NT2/D1 (cell line): ENCODE data around the gene BCAS3.

Experiments used
- DNase-seq: peaks from one replicate; pipeline ENCODE4 v3.0.0-alpha.2; 2011; ENCODE audit warnings: low read depth, low spot score
- H3K27me3 ChIP-seq: 2 replicates; pipeline ENCODE4 v1.6.0; 2011; ENCODE audit warnings: mild to moderate bottlenecking; ENCODE audit not compliant: insufficient read length, insufficient read depth
- H3K36me3 ChIP-seq: 2 replicates; pipeline ENCODE4 v1.6.1; 2011; ENCODE audit warnings: mild to moderate bottlenecking, low read length, mixed read lengths; ENCODE audit not compliant: insufficient read depth, insufficient read length
- H3K4me1 ChIP-seq: 2 replicates; pipeline ENCODE4 v1.5.1; 2011; ENCODE audit not compliant: insufficient read depth, insufficient read length
- H3K4me3 ChIP-seq: 2 replicates; pipeline ENCODE4 v1.5.1; 2011; ENCODE audit warnings: low read depth; ENCODE audit not compliant: insufficient read length
- H3K9ac ChIP-seq: 2 replicates; pipeline ENCODE4 v1.6.0; 2011; ENCODE audit warnings: low read depth; ENCODE audit not compliant: insufficient read length
- H3K9me3 ChIP-seq: 2 replicates; pipeline ENCODE4 v1.5.1; 2011; ENCODE audit warnings: mild to moderate bottlenecking, low read length; ENCODE audit not compliant: insufficient read depth
- SUZ12 ChIP-seq: IDR thresholded peaks from 2 replicates; pipeline ENCODE4 v1.6.1; 2011; ENCODE audit not compliant: insufficient read length, insufficient read depth; ENCODE audit errors: extremely low read depth
- YY1 ChIP-seq: IDR thresholded peaks from 2 replicates; pipeline ENCODE4 v1.6.1; 2011; ENCODE audit not compliant: insufficient read length, insufficient read depth
- ZNF274 ChIP-seq: IDR thresholded peaks from 2 replicates; pipeline ENCODE4 v1.6.1; 2011; ENCODE audit warnings: mild to moderate bottlenecking, low read depth, low read length

The BCAS3 gene

GRCh38 chr17:60910415-60910814, 232.8 kb downstream of the BCAS3 start:
- no peaks in the 10 kb centered on the region for H3K36me3 ChIP-seq
- no peaks in the 10 kb centered on the region for H3K4me1 ChIP-seq
- TF ChIP-seq YY1 (no peak), SUZ12 (no peak), ZNF274 (no peak)
- no peak for DNase-seq
- no peak overlapping the region for H3K9ac ChIP-seq
- H3K9me3 ChIP-seq = peaks cover 8% of the 10 kb centered on the region
- H3K4me3 ChIP-seq = no peak overlapping the region
- no peaks in the 10 kb centered on the region for H3K27me3 ChIP-seq

- Histone ChIP-seq H3K9me3 (peaks cover 18% of the 10 kb centered on the region), H3K36me3 (no peaks in the 10 kb centered on the region), H3K9ac (no peak overlapping the region), H3K4me1 (no peaks in the 10 kb centered on the region), H3K27me3 (no peaks in the 10 kb centered on the region), H3K4me3 (no peak overlapping the region)
- no peak for DNase-seq
- TF ChIP-seq YY1 (no peak), ZNF274 (no peak), SUZ12 (no peak)
Measured at GRCh38 chr17:60914078-60914477, 236.4 kb downstream of the BCAS3 start.

GRCh38 chr17:60916043-60916442, 238.4 kb downstream of the BCAS3 start:
- Histone ChIP-seq H3K4me3 (no peak overlapping the region), H3K27me3 (no peaks in the 10 kb centered on the region), H3K9me3 (peaks cover 18% of the 10 kb centered on the region), H3K9ac (no peak overlapping the region), H3K36me3 (no peaks in the 10 kb centered on the region), H3K4me1 (no peaks in the 10 kb centered on the region)
- TF ChIP-seq YY1 (no peak), SUZ12 (no peak), ZNF274 (no peak)
- no peak for DNase-seq

GRCh38 chr17:60920107-60920506, 242.5 kb downstream of the BCAS3 start:
- H3K9ac ChIP-seq = no peak overlapping the region
- no peaks in the 10 kb centered on the region for H3K36me3 ChIP-seq
- peaks cover 13% of the 10 kb centered on the region for H3K9me3 ChIP-seq
- no peak overlapping the region for H3K4me3 ChIP-seq
- no peaks in the 10 kb centered on the region for H3K27me3 ChIP-seq
- no peak for DNase-seq
- TF ChIP-seq YY1 = no peak
- no peaks in the 10 kb centered on the region for H3K4me1 ChIP-seq

DNA sequence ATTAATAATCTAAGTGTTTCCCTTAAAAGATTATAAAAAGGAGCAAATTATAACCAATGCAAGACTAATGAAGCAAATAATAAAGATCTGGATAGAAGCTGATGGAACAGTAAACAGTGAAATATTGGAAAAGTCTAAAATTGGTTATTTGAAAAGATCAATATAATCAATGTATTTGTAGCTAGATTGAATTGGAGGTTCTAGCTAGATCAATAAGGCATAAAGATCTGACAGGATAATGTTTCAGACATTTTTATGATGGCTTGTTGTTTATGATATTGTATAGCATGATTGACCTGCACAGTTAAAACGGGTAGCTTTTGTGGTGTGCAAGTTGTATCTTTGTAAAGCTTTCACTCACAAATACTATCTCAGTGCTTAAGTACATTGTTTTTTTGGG, 245.3 kb downstream of the BCAS3 start:
- no peak overlapping the region for H3K9ac ChIP-seq
- no peaks in the 10 kb centered on the region for H3K9me3 ChIP-seq
- TF ChIP-seq YY1 = no peak
- no peak for TF ChIP-seq SUZ12
- TF ChIP-seq ZNF274 = no peak
- no peaks in the 10 kb centered on the region for H3K4me1 ChIP-seq
- H3K36me3 ChIP-seq = no peaks in the 10 kb centered on the region
- H3K27me3 ChIP-seq = no peaks in the 10 kb centered on the region
- no peak for DNase-seq
- H3K4me3 ChIP-seq = no peak overlapping the region

DNA sequence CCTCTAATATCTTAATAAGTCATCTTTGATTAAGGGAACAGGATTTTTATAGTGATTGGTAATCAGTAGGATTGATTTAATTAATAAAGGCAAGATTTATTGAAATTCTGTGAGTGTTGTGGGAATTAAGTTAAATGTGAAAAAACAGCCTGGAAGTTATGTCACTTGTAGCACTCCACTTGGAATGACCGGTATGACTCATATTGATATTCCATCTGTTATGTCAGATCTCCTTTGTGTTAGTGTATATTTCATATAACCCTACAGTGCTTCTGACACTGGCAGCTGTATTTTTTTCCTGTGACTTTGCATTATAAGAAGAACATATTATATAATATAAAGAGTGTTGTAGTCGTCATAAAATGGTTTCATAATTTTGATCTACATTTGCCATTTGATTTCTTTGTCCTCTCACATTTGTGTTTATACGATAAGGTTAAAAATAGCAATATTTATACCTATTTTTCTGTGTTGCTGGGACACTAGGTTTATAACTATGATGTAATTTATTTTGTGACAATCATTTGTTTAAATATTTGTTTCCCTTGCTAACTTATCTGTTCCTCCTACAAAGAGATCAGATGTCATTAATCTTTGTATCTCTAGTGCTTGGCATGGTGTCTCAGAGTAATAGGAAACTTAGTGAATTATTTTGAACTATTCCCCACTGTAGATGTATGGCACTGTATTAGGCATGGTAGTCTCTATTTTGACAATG, 249.0 kb downstream of the BCAS3 start:
- Histone ChIP-seq H3K9ac (no peak overlapping the region), H3K9me3 (no peaks in the 10 kb centered on the region), H3K4me1 (no peaks in the 10 kb centered on the region), H3K36me3 (no peaks in the 10 kb centered on the region), H3K4me3 (no peak overlapping the region), H3K27me3 (no peaks in the 10 kb centered on the region)
- TF ChIP-seq ZNF274 (no peak), SUZ12 (no peak), YY1 (no peak)
- no peak for DNase-seq

DNA sequence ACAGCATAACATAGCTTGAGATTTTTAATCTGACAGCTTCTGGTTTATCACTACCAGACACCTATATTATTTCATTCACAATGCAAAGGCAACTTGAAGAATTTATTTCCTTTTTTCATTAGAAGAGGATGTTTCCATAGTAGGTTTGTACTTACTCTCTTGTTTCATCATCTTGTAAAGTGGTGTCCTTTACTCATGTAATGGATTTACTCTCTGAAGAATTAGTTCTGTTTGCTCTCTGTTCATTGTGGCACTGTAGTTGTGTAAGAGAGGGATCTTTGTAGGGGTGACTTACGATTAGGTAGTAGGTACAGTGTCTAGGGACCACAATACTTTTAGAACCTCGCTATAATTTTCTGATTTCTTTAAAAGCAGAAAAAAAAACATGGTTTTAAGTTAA, 256.1 kb downstream of the BCAS3 start:
- Histone ChIP-seq H3K27me3 (no peaks in the 10 kb centered on the region), H3K4me3 (no peak overlapping the region), H3K4me1 (peaks cover 3% of the 10 kb centered on the region), H3K36me3 (no peaks in the 10 kb centered on the region), H3K9ac (no peak overlapping the region), H3K9me3 (no peaks in the 10 kb centered on the region)
- no peak for TF ChIP-seq YY1
- no peak for TF ChIP-seq ZNF274
- no peak for TF ChIP-seq SUZ12
- DNase-seq = no peak
